ENCODE results near the gene GIGYF2. TPM values are rescaled to one million over a fixed set of nuclear protein-coding genes. Genes with fewer than 3 reads are reported as not detected.
A peak's percentile ranks its signal among the peaks of the same experiment; 100 is the strongest.

GIGYF2 gene
- polyA plus RNA-seq, 1 of the 3 experiments (the other 2 are of a cell fraction) = 12.8 TPM

DNA sequence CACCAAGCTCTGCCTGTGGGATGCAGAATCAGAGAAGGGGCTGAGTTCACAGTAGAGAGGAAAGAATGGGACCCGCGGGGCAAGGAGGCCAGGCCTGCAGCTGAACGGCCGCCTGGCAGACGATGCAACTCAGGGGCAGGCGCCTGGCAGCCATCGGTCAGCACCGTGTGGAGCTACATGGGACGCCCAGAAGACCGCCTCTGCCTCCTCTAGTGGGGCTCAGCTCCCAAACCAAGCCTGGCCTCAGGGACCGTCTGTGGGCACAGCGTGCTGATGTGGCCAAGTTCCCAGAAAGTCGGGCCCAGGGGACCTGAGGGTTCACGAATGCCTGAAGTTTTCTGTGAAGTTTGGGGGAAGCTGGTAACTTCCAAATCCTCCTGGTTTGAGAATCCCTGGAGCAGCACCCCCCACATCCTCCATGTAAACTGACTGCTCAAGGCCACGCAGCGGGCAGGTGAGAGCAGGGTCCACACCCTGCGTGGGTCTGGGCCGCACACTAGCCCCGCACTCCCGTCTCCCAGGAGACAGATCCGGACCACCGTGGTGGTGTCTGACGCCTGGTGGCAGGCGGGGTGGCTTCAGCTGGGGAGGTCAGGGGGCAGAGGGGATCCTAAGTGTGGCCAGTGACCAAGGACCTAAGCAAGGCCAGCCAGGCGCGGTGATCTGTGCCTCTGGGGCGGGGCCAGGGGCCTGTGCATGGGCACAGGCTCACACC is 187.6 kb downstream of the GIGYF2 start:
- Histone ChIP-seq H4K20me1 (ENCODE audit: insufficient read depth) (no peaks in the 10 kb centered on the region), H3K9ac (no peak overlapping the region), H3K4me2 (no peak overlapping the region), H3F3A (replicated peaks; ENCODE audit: insufficient read depth) (no peaks in the 10 kb centered on the region), H3K79me2 (ENCODE audit: insufficient read depth) (no peaks in the 10 kb centered on the region), H3K27ac (ENCODE audit: low read depth in 2 of 2, low read length in 1 of 2) (no peak overlapping the region), H3K9me2 (no peaks in the 10 kb centered on the region), H3K36me3 (replicated peaks in 1 of 2; ENCODE audit: control insufficient read depth in 1 of 2, insufficient read depth in 2 of 2, low read length in 1 of 2) (no peaks in the 10 kb centered on the region), H3K27me3 (ENCODE audit: insufficient read depth) (no peaks in the 10 kb centered on the region), H3K9me3 (no peaks in the 10 kb centered on the region), H3K4me1 (ENCODE audit: control insufficient read depth in 1 of 2, insufficient read depth in 2 of 2, low read depth in 1 of 2, low read length in 1 of 2) (no peaks in the 10 kb centered on the region), H2AFZ (ENCODE audit: low read depth) (no peak overlapping the region), H3K4me3 (ENCODE audit: low read depth in 2 of 2, low read length in 1 of 2) (no peak overlapping the region)
- CTCF ChIA-PET = interaction anchor here (1.0 to 1.2 kb wide), 3 partner anchors 9 to 170 kb away, joined by 3 read pairs; no protein-coding TSS in a partner anchor
- POLR2A ChIA-PET = no interaction called here
- TF ChIP-seq CHD2 (IDR thresholded peaks at IDR 0.05; ENCODE audit: low read length, partially characterized antibody) (no peak), NRF1 (IDR thresholded peaks at IDR 0.05; ENCODE audit: low read depth, low read length) (no peak), GATA2 (CRISPR knock-in tag; IDR thresholded peaks at IDR 0.05) (no peak), ELF1 (IDR thresholded peaks at IDR 0.05) (no peak), FOXM1 (IDR thresholded peaks at IDR 0.05; ENCODE audit: low read depth) (no peak), EZH2phosphoT487 (IDR thresholded peaks at IDR 0.05; ENCODE audit: borderline replicate concordance, low read depth) (no peak), SMC3 (IDR thresholded peaks at IDR 0.05; ENCODE audit: low read depth, low read length) (no peak), FOXJ3 (CRISPR knock-in tag; IDR thresholded peaks at IDR 0.05) (no peak), NFIC (IDR thresholded peaks at IDR 0.05; ENCODE audit: borderline replicate concordance) (no peak), GABPA (IDR thresholded peaks at IDR 0.05; ENCODE audit: low read depth) (no peak), RFX5 (IDR thresholded peaks at IDR 0.05; ENCODE audit: low read length) (no peak), MXI1 (IDR thresholded peaks at IDR 0.05; ENCODE audit: low read depth, low read length) (no peak)
- TF ChIP-seq, protein P1, sequence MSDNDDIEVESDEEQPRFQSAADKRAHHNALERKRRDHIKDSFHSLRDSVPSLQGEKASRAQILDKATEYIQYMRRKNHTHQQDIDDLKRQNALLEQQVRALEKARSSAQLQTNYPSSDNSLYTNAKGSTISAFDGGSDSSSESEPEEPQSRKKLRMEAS (IDR thresholded peaks at IDR 0.05; ENCODE audit: low read depth) = no peak
- TF ChIP-seq, protein P2, sequence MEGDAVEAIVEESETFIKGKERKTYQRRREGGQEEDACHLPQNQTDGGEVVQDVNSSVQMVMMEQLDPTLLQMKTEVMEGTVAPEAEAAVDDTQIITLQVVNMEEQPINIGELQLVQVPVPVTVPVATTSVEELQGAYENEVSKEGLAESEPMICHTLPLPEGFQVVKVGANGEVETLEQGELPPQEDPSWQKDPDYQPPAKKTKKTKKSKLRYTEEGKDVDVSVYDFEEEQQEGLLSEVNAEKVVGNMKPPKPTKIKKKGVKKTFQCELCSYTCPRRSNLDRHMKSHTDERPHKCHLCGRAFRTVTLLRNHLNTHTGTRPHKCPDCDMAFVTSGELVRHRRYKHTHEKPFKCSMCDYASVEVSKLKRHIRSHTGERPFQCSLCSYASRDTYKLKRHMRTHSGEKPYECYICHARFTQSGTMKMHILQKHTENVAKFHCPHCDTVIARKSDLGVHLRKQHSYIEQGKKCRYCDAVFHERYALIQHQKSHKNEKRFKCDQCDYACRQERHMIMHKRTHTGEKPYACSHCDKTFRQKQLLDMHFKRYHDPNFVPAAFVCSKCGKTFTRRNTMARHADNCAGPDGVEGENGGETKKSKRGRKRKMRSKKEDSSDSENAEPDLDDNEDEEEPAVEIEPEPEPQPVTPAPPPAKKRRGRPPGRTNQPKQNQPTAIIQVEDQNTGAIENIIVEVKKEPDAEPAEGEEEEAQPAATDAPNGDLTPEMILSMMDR (IDR thresholded peaks at IDR 0.05) = no peak
- TF ChIP-seq, protein P3, sequence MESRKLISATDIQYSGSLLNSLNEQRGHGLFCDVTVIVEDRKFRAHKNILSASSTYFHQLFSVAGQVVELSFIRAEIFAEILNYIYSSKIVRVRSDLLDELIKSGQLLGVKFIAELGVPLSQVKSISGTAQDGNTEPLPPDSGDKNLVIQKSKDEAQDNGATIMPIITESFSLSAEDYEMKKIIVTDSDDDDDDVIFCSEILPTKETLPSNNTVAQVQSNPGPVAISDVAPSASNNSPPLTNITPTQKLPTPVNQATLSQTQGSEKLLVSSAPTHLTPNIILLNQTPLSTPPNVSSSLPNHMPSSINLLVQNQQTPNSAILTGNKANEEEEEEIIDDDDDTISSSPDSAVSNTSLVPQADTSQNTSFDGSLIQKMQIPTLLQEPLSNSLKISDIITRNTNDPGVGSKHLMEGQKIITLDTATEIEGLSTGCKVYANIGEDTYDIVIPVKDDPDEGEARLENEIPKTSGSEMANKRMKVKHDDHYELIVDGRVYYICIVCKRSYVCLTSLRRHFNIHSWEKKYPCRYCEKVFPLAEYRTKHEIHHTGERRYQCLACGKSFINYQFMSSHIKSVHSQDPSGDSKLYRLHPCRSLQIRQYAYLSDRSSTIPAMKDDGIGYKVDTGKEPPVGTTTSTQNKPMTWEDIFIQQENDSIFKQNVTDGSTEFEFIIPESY (IDR thresholded peaks at IDR 0.05; ENCODE audit: borderline replicate concordance, low read depth) = no peak
- TF ChIP-seq, protein P4, sequence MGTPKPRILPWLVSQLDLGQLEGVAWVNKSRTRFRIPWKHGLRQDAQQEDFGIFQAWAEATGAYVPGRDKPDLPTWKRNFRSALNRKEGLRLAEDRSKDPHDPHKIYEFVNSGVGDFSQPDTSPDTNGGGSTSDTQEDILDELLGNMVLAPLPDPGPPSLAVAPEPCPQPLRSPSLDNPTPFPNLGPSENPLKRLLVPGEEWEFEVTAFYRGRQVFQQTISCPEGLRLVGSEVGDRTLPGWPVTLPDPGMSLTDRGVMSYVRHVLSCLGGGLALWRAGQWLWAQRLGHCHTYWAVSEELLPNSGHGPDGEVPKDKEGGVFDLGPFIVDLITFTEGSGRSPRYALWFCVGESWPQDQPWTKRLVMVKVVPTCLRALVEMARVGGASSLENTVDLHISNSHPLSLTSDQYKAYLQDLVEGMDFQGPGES (IDR thresholded peaks at IDR 0.05; ENCODE audit: low read depth, low read length) = no peak
- TF ChIP-seq, protein P5, sequence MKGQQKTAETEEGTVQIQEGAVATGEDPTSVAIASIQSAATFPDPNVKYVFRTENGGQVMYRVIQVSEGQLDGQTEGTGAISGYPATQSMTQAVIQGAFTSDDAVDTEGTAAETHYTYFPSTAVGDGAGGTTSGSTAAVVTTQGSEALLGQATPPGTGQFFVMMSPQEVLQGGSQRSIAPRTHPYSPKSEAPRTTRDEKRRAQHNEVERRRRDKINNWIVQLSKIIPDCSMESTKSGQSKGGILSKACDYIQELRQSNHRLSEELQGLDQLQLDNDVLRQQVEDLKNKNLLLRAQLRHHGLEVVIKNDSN (IDR thresholded peaks at IDR 0.05; ENCODE audit: borderline replicate concordance, low read depth) = no peak
- DNase-seq = peak; percentile 24
- WGBS (ENCODE audit: low lambda C conversion rate) = 93% methylated on average over 12 of the region's 27 CpGs
